ENCODE results near the gene ARHGEF25. TPM values are rescaled to one million over a fixed set of nuclear protein-coding genes. Genes with fewer than 3 reads are reported as not detected.
"Not testable (repeated sequence)": the region's sequence is repeated elsewhere in the genome, so short reads cannot be mapped to it uniquely, and the experiment has no call there.

ARHGEF25 gene
- polyA plus RNA-seq (2014; cell fraction: cytosol; rRNA removed), result 51.9 and 69.7 TPM in 2 replicates
- 189 and 482 TPM in 2 replicates for polyA plus RNA-seq (2014; cell fraction: nucleus; rRNA removed)

- DNase-seq (ENCODE audit: low spot score), result peak; percentile 86
Observed at GRCh38 chr12:57611108-57611826, at the start of gene ARHGEF25. ARHGEF25 (plus strand) TSS chr12:57611435; CDS start chr12:57611895, 460 bp downstream.

GRCh38 chr12:57563358-57563757 lies 47.9 kb upstream of the ARHGEF25 start:
- no peak for DNase-seq (ENCODE audit: low spot score)

- DNase-seq (ENCODE audit: low spot score), result no peak
Observed at GRCh38 chr12:57564178-57564740, 47.0 kb upstream of the ARHGEF25 start.

GRCh38 chr12:57568838-57569237 lies 42.4 kb upstream of the ARHGEF25 start:
- DNase-seq (ENCODE audit: low spot score), result no peak

- DNase-seq (ENCODE audit: low spot score), result no peak
Observed at GRCh38 chr12:57569858-57570257, 41.4 kb upstream of the ARHGEF25 start.

GRCh38 chr12:57570438-57570837 lies 40.8 kb upstream of the ARHGEF25 start:
- not testable (repeated sequence) for DNase-seq (ENCODE audit: low spot score)

- DNase-seq (ENCODE audit: low spot score), result no peak
Observed at GRCh38 chr12:57571926-57572762, 39.1 kb upstream of the ARHGEF25 start.

GRCh38 chr12:57574795-57575194 lies 36.4 kb upstream of the ARHGEF25 start:
- no peak for DNase-seq (ENCODE audit: low spot score)

GRCh38 chr12:57575771-57576612 lies 35.2 kb upstream of the ARHGEF25 start:
- no peak for DNase-seq (ENCODE audit: low spot score)

GRCh38 chr12:57576613-57577160 lies 34.5 kb upstream of the ARHGEF25 start:
- no peak for DNase-seq (ENCODE audit: low spot score)

- no peak for DNase-seq (ENCODE audit: low spot score)
Observed at GRCh38 chr12:57577981-57578758, 33.1 kb upstream of the ARHGEF25 start.

- DNase-seq (ENCODE audit: low spot score), result no peak
Observed at GRCh38 chr12:57579011-57579410, 32.2 kb upstream of the ARHGEF25 start.

GRCh38 chr12:57579677-57580465 lies 31.4 kb upstream of the ARHGEF25 start:
- no peak for DNase-seq (ENCODE audit: low spot score)

- DNase-seq (ENCODE audit: low spot score), result no peak
Observed at GRCh38 chr12:57580466-57580795, 30.8 kb upstream of the ARHGEF25 start.

- no peak for DNase-seq (ENCODE audit: low spot score)
Observed at GRCh38 chr12:57581802-57582201, 29.4 kb upstream of the ARHGEF25 start.

GRCh38 chr12:57582440-57582839 lies 28.8 kb upstream of the ARHGEF25 start:
- DNase-seq (ENCODE audit: low spot score), result no peak

GRCh38 chr12:57583008-57583831 lies 28.0 kb upstream of the ARHGEF25 start:
- peak; percentile 87 for DNase-seq (ENCODE audit: low spot score)

GRCh38 chr12:57584050-57584449 lies 27.2 kb upstream of the ARHGEF25 start:
- DNase-seq (ENCODE audit: low spot score), result no peak

GRCh38 chr12:57584690-57585089 lies 26.5 kb upstream of the ARHGEF25 start:
- DNase-seq (ENCODE audit: low spot score), result no peak

Measured in SK-N-DZ (cell line).